NB4 (cell line): Measurements from ENCODE around the gene COMT.

Experiments
- CTCF ChIP-seq: IDR thresholded peaks from one replicate; pipeline ENCODE4 v1.5.1; 2012; ENCODE audit warnings: low read depth, low read length
- POLR2A ChIP-seq: IDR thresholded peaks from 2 replicates; pipeline ENCODE4 v1.6.1; 2011; ENCODE audit warnings: mild to moderate bottlenecking; ENCODE audit not compliant: insufficient read length; ENCODE audit errors: extremely low read depth

- TF ChIP-seq POLR2A (no peak), CTCF (no peak)
Measured at GRCh38 chr22:19904935-19905334, 36.6 kb upstream of the COMT start.
